GM12872 (cell line): ENCODE results near the gene SLC17A2.

Experiments
- CTCF ChIP-seq: IDR thresholded peaks from 3 replicates; pipeline ENCODE4 v1.5.1; 2011; ENCODE audit warnings: low read depth, mild to moderate bottlenecking, low read length, moderate library complexity; ENCODE audit not compliant: insufficient read depth

SLC17A2 gene

GRCh38 chr6:25875926-25876602 lies 54.4 kb downstream of the SLC17A2 start:
- no peak for TF ChIP-seq CTCF

GRCh38 chr6:25875563-25875905 lies 55.0 kb downstream of the SLC17A2 start:
- TF ChIP-seq CTCF: no peak

- no peak for TF ChIP-seq CTCF
Measured at GRCh38 chr6:25874822-25875562, 55.5 kb downstream of the SLC17A2 start.

GRCh38 chr6:25874118-25874517 lies 56.4 kb downstream of the SLC17A2 start, which contains the start of gene SLC17A3:
Gene SLC17A3, minus strand, starts transcription at chr6:25874243. Its CDS starts 5,856 bp downstream, at chr6:25868387.
- TF ChIP-seq CTCF: no peak

GRCh38 chr6:25872814-25873213 lies 57.7 kb downstream of the SLC17A2 start:
- TF ChIP-seq CTCF: peak; percentile 5; the same call in 1 of the 3 replicates

GRCh38 chr6:25869840-25870239 lies 60.7 kb downstream of the SLC17A2 start:
- TF ChIP-seq CTCF: no peak

- no peak for TF ChIP-seq CTCF
Measured at GRCh38 chr6:25868436-25869183, 61.9 kb downstream of the SLC17A2 start.
